ENCODE measurements around the gene MED1. TPM values are rescaled to one million over a fixed set of nuclear protein-coding genes. Genes with fewer than 3 reads are reported as not detected.
"Not testable (repeated sequence)": the region's sequence is repeated elsewhere in the genome, so short reads cannot be mapped to it uniquely, and the experiment has no call there.

Gene MED1
- total and polyA plus RNA-seq, 3 donors from 2014 or later = 31.1 to 32.8 (median 32.3) TPM

- intact Hi-C loops (cut with DNase I; ENCODE audit: low total_unique reads) = no loop called here
- no peaks in the 10 kb centered on the region for H3K27me3 ChIP-seq
- no peak for TF ChIP-seq POLR2A (IDR thresholded peaks at IDR 0.05)
- TF ChIP-seq, protein P1, sequence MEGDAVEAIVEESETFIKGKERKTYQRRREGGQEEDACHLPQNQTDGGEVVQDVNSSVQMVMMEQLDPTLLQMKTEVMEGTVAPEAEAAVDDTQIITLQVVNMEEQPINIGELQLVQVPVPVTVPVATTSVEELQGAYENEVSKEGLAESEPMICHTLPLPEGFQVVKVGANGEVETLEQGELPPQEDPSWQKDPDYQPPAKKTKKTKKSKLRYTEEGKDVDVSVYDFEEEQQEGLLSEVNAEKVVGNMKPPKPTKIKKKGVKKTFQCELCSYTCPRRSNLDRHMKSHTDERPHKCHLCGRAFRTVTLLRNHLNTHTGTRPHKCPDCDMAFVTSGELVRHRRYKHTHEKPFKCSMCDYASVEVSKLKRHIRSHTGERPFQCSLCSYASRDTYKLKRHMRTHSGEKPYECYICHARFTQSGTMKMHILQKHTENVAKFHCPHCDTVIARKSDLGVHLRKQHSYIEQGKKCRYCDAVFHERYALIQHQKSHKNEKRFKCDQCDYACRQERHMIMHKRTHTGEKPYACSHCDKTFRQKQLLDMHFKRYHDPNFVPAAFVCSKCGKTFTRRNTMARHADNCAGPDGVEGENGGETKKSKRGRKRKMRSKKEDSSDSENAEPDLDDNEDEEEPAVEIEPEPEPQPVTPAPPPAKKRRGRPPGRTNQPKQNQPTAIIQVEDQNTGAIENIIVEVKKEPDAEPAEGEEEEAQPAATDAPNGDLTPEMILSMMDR (IDR thresholded peaks at IDR 0.05) = no peak
- no peaks in the 10 kb centered on the region for H3K4me1 ChIP-seq
- H3K36me3 ChIP-seq (ENCODE audit: low read depth, missing control alignments) = no peaks in the 10 kb centered on the region
- no peaks in the 10 kb centered on the region for H3K9me3 ChIP-seq
- no peak for DNase-seq
- WGBS, 2 donors = 88 to 99% methylated on average over 2 of the region's 2 CpGs
- H3K4me3 ChIP-seq = no peak overlapping the region
- no peak overlapping the region for H3K27ac ChIP-seq
Measured at GRCh38 chr17:39484178-39484577, 33.1 kb upstream of the MED1 start.

DNA sequence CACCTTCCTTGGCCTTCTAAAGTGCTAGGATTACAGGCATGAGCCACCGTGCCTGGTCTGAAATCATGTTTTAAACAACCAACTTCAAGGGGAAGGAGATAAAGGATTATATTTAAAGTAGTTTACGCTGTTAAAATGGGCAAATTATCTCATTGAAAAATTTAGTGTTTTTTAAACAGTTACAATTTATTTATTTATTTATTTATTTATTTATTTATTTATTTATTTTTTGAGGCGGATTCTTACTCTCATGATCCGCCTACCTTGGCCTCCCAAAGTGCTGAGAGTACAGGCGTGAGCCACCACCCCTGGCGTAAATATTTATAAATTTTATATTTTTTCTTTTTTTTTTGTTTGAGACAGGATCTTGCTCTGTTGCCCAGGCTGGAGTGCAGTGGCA, 32.4 kb upstream of the MED1 start:
- no peak overlapping the region for H3K27ac ChIP-seq
- intact Hi-C loops (cut with DNase I; ENCODE audit: low total_unique reads) = no loop called here
- H3K9me3 ChIP-seq = no peaks in the 10 kb centered on the region
- WGBS, 2 donors = 93 to 97% methylated on average over 6 of the region's 6 CpGs
- no peak for TF ChIP-seq POLR2A (IDR thresholded peaks at IDR 0.05)
- TF ChIP-seq, protein P1 (IDR thresholded peaks at IDR 0.05) = no peak
- H3K36me3 ChIP-seq (ENCODE audit: low read depth, missing control alignments) = no peaks in the 10 kb centered on the region
- DNase-seq = no peak
- no peak overlapping the region for H3K4me3 ChIP-seq
- H3K4me1 ChIP-seq = no peaks in the 10 kb centered on the region
- H3K27me3 ChIP-seq = no peaks in the 10 kb centered on the region

GRCh38 chr17:39479631-39480030, 28.6 kb upstream of the MED1 start:
- H3K4me1 ChIP-seq; intact Hi-C loops (cut with DNase I; ENCODE audit: low total_unique reads); H3K9me3 ChIP-seq; DNase-seq; H3K4me3 ChIP-seq; H3K27me3 ChIP-seq; H3K27ac ChIP-seq; H3K36me3 ChIP-seq (ENCODE audit: low read depth, missing control alignments): not testable (repeated sequence)
- WGBS, 2 donors = 92 to 97% methylated on average over 8 of the region's 8 CpGs

- no peak for TF ChIP-seq POLR2A (IDR thresholded peaks at IDR 0.05)
- TF ChIP-seq, protein P1 (IDR thresholded peaks at IDR 0.05) = no peak
- no peaks in the 10 kb centered on the region for H3K4me1 ChIP-seq
- WGBS, 2 donors = 73 to 93% methylated on average over 7 of the region's 7 CpGs
- no peak overlapping the region for H3K4me3 ChIP-seq
- H3K9me3 ChIP-seq = no peaks in the 10 kb centered on the region
- intact Hi-C loops (cut with DNase I; ENCODE audit: low total_unique reads) = no loop called here
- DNase-seq = no peak
- H3K27me3 ChIP-seq = no peaks in the 10 kb centered on the region
- no peak overlapping the region for H3K27ac ChIP-seq
- H3K36me3 ChIP-seq (ENCODE audit: low read depth, missing control alignments) = no peaks in the 10 kb centered on the region
Measured at GRCh38 chr17:39473310-39473709, 22.2 kb upstream of the MED1 start.

DNA sequence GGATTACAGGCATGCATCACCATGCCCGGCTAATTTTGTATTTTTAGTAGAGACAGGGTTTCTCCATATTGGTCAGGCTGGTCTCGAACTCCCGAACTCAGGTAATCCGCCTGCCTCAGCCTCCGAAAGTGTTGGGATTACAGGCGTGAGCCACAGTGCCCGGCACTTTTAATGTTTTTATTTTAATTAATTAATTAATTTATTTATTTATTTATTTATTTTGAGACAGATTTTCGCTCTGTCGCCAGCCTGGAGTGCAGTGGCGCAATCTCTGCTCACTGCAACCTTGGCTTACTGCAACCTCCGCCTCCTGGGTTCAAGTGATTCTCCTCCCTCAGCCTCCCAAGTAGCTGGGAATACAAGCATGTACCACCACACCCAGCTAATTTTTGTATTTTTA, 17.5 kb upstream of the MED1 start:
- H3K27ac ChIP-seq; H3K27me3 ChIP-seq; DNase-seq; H3K9me3 ChIP-seq; H3K36me3 ChIP-seq (ENCODE audit: low read depth, missing control alignments); H3K4me3 ChIP-seq; intact Hi-C loops (cut with DNase I; ENCODE audit: low total_unique reads): not testable (repeated sequence)
- WGBS, 2 donors = 94 to 98% methylated on average over 11 of the region's 11 CpGs
- peaks cover 14% of the 10 kb centered on the region for H3K4me1 ChIP-seq

- H3K4me3 ChIP-seq; intact Hi-C loops (cut with DNase I; ENCODE audit: low total_unique reads); H3K27ac ChIP-seq; H3K27me3 ChIP-seq; DNase-seq; H3K36me3 ChIP-seq (ENCODE audit: low read depth, missing control alignments); H3K9me3 ChIP-seq: not testable (repeated sequence)
- peaks cover 14% of the 10 kb centered on the region for H3K4me1 ChIP-seq
- WGBS, 2 donors = 70 to 80% methylated on average over 11 of the region's 11 CpGs
Measured at GRCh38 chr17:39464639-39465181, 13.6 kb upstream of the MED1 start.
